Activated naive CD8-positive, alpha-beta T cell treated with anti-CD3 and anti-CD28 coated beads for 36 hours (primary cell): Measurements from ENCODE around the gene AK5. TPM values are rescaled to one million over a fixed set of nuclear protein-coding genes. Genes with fewer than 3 reads are reported as not detected.

Experiments
- DNase-seq: peaks from one replicate; pipeline ENCODE4 v3.0.0; 2021
- H3K27ac Mint-ChIP-seq: one replicate; pipeline ENCODE4 v1.8.0; 2022; ENCODE audit warnings: mild to moderate bottlenecking, moderate library complexity, mixed read lengths
- H3K27me3 Mint-ChIP-seq: one replicate; pipeline ENCODE4 v1.8.0; 2022; ENCODE audit warnings: mild to moderate bottlenecking, mixed read lengths
- H3K36me3 Mint-ChIP-seq: one replicate; pipeline ENCODE4 v1.8.0; 2021; ENCODE audit warnings: mild to moderate bottlenecking, mixed read lengths
- H3K4me1 Mint-ChIP-seq: one replicate; pipeline ENCODE4 v1.8.0; 2021; ENCODE audit warnings: mixed read lengths
- H3K4me3 Mint-ChIP-seq: one replicate; pipeline ENCODE4 v1.8.0; 2022; ENCODE audit warnings: mild to moderate bottlenecking, moderate library complexity, mixed read lengths
- H3K9me3 Mint-ChIP-seq: one replicate; pipeline ENCODE4 v1.8.0; 2022; ENCODE audit warnings: mixed read lengths
- total RNA-seq, 2 experiments: library from RNA; stranded (reverse); gene quantifications; one replicate each; pipeline ENCODE4 v1.2.3, GENCODE V29; 2021

Gene AK5
- total RNA-seq, 2 experiments from 2014 or later = 4.3 to 6.6 TPM

DNA sequence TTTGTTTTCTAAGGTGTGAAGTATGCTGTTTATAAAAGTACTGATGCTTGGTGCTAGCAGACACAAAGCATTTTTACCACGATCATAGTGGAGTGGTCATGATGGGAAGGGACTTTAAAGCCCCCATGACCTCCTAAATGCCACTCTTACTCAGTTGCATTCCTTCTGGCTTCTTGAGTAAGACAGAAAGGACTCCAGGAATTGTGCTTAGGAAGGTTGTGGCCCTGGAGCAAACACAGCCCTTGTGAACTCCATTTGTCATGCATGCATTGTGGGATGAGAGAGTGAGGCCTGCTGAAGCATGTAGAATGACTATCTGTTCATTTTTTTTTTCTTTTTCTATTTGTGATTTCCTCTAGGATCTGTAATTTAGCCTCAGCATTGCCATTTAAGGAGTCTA is 34.2 kb downstream of the AK5 start:
- peaks cover 7% of the 10 kb centered on the region for H3K9me3 Mint-ChIP-seq
- peaks cover 13% of the 10 kb centered on the region for H3K36me3 Mint-ChIP-seq
- no peaks in the 10 kb centered on the region for H3K27me3 Mint-ChIP-seq
- no peak overlapping the region for H3K4me3 Mint-ChIP-seq
- H3K27ac Mint-ChIP-seq = no peak overlapping the region
- peaks cover 28% of the 10 kb centered on the region for H3K4me1 Mint-ChIP-seq
- DNase-seq = no peak

DNA sequence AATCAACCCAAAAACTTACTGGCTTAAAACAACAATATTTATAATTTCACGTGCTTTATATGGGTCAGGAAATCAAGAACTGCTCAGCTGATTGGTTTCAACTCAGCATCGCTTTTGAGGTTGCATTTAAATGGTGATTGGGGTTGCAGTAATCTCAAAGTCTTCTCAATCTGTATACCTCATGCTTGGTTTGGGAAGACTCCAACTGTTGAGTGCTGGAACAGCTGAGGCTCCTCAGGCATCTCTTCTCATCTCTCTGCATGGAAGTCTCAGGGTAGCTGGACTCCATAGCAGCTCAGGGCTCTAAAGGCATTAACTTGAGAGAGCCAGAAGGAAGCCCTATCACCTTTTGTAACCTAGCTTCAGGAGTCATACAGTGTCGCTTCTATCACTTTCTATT is 35.1 kb downstream of the AK5 start:
- Mint-ChIP-seq H3K27me3 (no peaks in the 10 kb centered on the region), H3K9me3 (peaks cover 3% of the 10 kb centered on the region), H3K4me1 (peaks cover 24% of the 10 kb centered on the region)

DNA sequence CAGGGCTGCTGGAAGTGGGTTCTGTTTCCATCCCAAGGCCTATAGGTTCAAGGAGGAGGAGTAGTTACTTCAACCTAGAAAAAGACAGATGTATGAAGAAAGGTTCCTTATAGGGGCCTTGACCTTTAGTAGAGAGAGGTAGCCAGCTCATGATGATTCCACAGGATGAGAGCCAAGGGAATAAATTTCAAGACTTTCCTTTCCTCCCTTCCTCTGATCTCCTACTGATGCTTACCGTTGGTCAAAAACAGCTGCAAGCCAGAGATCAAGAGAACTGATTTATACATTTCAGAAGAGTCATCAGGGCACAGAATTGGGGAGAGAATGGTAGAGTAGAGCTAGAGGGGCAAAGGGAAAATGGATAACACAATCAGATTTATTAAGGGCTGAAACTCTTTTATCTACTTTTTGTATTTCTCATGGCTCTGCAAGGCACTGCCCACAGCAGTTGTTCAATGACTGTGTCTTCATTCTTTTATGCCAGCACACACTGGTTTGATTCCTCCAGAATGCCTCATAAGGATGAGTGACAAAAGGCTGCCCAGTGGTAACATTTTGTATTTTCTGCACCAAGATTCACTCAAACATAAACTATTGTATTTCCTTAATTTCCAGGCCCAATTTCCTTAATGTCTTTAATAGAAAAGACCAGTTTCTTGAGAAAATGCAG is 37.4 kb downstream of the AK5 start:
- Mint-ChIP-seq H3K27me3 (no peaks in the 10 kb centered on the region), H3K4me1 (peaks cover 13% of the 10 kb centered on the region), H3K27ac (no peak overlapping the region), H3K4me3 (no peak overlapping the region), H3K36me3 (peaks cover 6% of the 10 kb centered on the region), H3K9me3 (peaks cover 3% of the 10 kb centered on the region)
- DNase-seq = no peak

More for the DNA sequence above, 35.1 kb downstream of the AK5 start:
- Mint-ChIP-seq H3K4me3 (no peak overlapping the region), H3K36me3 (peaks cover 12% of the 10 kb centered on the region), H3K27ac (no peak overlapping the region)
- no peak for DNase-seq

DNA sequence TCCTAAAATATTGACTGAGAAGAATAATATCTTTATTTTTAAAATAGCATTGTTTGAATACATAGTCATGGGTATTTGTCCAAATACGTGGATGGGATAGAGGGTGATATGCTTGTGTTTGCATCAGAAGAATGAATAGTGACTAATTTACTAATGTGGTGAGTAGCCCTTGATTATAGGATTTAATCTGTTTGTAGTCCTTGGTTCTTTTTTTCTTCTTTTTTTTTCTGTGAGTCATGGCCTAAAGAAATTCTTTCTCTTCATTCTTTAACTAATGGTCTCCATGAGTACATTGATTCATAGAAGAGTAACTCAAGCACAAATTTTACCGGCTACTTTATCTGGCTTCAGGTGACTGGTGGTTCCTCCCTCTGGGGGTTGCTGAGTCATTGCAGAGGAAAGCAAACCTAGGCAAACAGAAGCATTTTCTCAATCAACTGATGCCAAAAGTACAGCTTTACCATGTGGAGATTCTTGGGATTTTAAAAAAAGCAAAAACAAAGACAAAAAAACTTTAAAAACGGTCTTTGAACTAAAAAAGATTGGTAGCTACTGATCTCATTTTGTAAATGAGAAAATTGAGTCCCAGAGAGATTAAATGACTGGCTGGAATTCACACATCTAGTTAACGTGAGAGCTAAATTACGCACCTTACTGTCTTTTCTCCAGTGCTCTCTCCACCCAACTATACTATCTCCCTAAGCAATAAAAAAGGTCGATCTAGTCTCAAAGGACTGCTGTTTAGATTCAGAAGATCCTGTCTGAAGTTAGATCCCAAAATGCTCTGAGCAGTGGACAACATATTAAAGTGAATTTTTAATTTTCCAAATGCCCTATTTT is 40.5 kb downstream of the AK5 start:
- Mint-ChIP-seq H3K4me3 (no peak overlapping the region), H3K9me3 (peaks cover 6% of the 10 kb centered on the region), H3K4me1 (peaks cover 13% of the 10 kb centered on the region), H3K27me3 (no peaks in the 10 kb centered on the region), H3K27ac (no peak overlapping the region), H3K36me3 (peaks cover 5% of the 10 kb centered on the region)
- no peak for DNase-seq

DNA sequence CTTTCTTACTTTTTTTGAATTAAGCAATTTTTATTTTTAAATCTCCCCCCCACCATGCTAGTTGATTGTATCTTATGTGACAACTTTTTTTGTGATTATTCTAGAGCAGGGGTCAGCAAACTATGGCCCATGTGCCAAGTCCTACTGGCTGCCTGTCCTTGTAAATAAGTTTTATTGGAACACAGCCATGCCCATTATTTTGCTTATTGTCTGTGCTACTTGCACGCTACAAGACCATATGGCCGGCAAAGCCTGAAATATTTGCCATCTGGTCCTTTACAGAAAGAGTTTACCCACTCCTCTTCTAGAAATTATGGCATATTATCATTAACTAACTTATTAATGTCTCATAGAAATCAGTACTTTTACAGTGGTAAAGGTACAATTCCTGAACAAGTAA is 51.7 kb downstream of the AK5 start:
- no peak for DNase-seq
- H3K27ac Mint-ChIP-seq = no peak overlapping the region
- no peak overlapping the region for H3K4me3 Mint-ChIP-seq
- no peaks in the 10 kb centered on the region for H3K27me3 Mint-ChIP-seq
- peaks cover 14% of the 10 kb centered on the region for H3K4me1 Mint-ChIP-seq
- peaks cover 12% of the 10 kb centered on the region for H3K9me3 Mint-ChIP-seq
- peaks cover 24% of the 10 kb centered on the region for H3K36me3 Mint-ChIP-seq

DNA sequence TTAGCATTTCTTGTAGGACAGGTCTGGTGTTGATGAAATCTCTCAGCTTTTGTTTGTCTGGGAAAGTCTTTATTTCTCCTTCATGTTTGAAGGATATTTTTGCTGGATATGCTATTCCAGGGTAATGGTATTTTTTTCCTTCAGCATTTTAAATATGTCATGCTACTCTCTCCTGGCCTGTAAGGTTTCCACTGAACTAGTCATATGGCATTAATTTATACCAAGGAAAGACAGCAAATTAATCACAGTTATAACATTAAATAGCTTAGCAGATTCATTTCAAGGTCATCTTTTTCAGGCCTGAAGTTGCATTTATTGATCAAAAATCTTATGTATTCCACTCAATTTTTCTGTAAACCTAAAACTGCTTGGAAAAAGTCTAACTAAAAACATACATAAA is 54.9 kb downstream of the AK5 start:
- no peak overlapping the region for H3K4me3 Mint-ChIP-seq
- peaks cover 5% of the 10 kb centered on the region for H3K4me1 Mint-ChIP-seq
- H3K27me3 Mint-ChIP-seq = no peaks in the 10 kb centered on the region
- no peak for DNase-seq
- H3K36me3 Mint-ChIP-seq = peaks cover 36% of the 10 kb centered on the region
- H3K27ac Mint-ChIP-seq = no peak overlapping the region
- peaks cover 12% of the 10 kb centered on the region for H3K9me3 Mint-ChIP-seq

DNA sequence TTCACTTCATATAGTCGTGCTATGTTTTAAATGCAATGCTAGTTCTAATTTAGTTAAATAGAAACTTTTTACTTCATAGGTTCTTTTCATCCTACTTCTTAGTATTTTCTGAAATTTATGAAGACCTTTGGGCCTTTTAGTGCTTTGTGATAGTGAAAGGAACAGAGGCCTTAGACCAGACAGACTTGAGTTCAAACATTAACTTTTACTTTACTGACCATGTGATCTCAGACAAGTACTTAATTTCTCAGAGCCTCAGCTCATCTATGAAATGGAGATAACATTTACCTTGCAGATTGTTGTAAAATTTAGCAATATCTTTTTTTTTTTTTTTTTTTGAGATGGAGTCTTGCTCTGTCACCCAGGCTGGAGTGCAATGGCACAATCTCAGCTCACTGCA is 57.5 kb downstream of the AK5 start:
- Mint-ChIP-seq H3K27ac (no peak overlapping the region), H3K27me3 (no peaks in the 10 kb centered on the region), H3K4me1 (peaks cover 7% of the 10 kb centered on the region), H3K4me3 (no peak overlapping the region), H3K36me3 (peaks cover 36% of the 10 kb centered on the region), H3K9me3 (peaks cover 8% of the 10 kb centered on the region)
- DNase-seq = no peak

DNA sequence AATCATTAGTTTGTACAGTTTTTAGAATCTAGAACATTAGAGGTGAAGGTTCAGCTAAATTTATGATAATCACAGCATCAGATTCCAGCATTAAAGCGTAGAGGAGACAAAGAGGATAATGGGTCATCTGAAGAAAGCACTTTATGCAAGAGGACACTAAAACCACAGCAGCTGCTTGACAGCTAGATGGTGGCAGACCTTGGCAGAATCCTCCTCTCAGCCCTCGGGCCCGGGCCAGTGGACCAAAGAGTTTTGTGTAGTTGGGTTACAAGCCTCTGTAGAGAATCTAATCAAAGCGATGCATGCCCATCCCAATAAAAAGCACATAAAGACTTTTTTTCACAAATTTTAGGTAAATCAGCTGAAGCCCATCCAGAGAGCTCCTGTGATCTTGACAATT is 59.4 kb downstream of the AK5 start:
- no peaks in the 10 kb centered on the region for H3K9me3 Mint-ChIP-seq
- no peak for DNase-seq
- H3K27ac Mint-ChIP-seq = no peak overlapping the region
- H3K4me1 Mint-ChIP-seq = peaks cover 7% of the 10 kb centered on the region
- H3K27me3 Mint-ChIP-seq = no peaks in the 10 kb centered on the region
- peaks cover 23% of the 10 kb centered on the region for H3K36me3 Mint-ChIP-seq
- no peak overlapping the region for H3K4me3 Mint-ChIP-seq

DNA sequence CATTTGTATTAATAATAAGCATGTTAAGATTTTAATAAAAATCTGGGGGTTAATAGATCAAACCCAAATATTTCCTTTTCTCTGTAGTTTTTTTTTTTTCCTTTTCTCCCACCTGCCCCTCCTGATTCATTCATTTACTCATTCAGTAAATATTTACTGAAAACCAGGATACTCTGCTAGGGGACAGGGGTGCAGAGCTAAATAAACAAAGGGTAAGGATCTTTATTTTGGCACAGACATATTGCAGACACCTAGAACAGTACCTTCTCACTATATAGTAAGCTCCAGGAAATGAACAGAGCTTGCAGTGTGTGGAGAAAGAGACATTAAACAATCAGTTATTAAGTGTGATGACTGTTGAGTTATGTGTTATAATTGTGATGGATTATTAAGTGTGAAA is 60.9 kb downstream of the AK5 start:
- DNase-seq = no peak

DNA sequence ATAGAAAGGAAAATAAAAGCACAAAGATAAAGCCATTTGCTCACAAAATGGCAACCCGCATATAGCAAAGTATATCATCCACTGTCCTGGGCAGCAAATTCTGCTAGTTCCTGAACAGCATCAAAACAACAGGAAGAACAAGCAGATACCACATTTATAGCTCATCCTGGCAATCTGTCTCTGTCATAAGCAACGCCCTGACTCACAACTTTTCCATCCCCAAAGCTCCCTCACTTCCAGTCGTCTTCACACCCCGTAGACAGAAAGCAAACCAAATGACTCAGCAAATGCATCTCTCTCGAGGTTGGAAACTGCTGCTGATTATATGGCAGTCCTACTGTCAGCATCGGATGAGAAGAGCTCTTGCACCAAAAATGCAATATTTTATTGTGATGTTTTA is 65.8 kb downstream of the AK5 start:
- Mint-ChIP-seq H3K9me3 (peaks cover 4% of the 10 kb centered on the region), H3K27ac (peak overlapping the region; percentile 46), H3K4me3 (no peak overlapping the region), H3K27me3 (no peaks in the 10 kb centered on the region), H3K4me1 (peaks cover 18% of the 10 kb centered on the region), H3K36me3 (peaks cover 19% of the 10 kb centered on the region)
- peak; percentile 42 for DNase-seq

More for the DNA sequence above, 60.9 kb downstream of the AK5 start:
- H3K27me3 Mint-ChIP-seq = no peaks in the 10 kb centered on the region
- no peaks in the 10 kb centered on the region for H3K9me3 Mint-ChIP-seq
- no peak overlapping the region for H3K4me3 Mint-ChIP-seq
- peaks cover 15% of the 10 kb centered on the region for H3K4me1 Mint-ChIP-seq
- peaks cover 21% of the 10 kb centered on the region for H3K36me3 Mint-ChIP-seq
- no peak overlapping the region for H3K27ac Mint-ChIP-seq

DNA sequence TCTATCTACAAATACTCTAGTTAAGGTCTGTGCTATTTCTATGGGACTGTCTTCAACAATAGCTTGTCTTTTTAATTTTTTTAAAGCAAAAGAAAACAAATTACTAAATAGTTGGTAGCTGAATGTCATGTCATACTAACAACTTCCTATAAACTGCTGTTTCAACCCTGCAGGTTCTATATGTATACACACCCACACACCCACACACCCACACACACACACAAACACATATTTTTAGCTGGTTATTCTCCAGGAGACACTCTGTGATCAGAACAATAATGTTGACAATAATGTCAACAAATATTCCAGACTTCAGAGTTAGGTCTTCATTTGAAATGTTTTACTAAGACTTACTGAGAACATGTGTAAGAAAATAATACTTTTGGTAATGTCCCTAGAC is 66.7 kb downstream of the AK5 start:
- H3K36me3 Mint-ChIP-seq = peaks cover 19% of the 10 kb centered on the region

DNA sequence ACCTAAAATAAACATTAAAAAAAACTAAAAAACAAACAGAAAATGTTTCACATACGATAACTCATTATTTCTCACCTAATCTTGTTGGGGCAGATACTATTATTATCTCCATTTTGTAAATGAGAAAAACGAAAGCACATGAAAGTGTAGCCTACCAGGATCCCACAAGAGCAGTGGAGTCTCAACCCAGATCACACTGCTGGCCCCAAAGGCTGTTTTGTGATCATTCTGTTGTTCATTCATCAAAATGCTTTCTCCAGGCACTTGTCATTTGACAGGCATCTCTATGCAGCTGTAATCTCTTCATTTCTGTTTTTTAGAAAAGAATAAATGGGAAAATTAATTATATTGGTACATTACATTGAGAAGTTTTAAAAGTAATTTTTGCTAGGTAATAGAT is 67.5 kb downstream of the AK5 start:
- H3K4me1 Mint-ChIP-seq = peaks cover 26% of the 10 kb centered on the region
- no peak for DNase-seq
- peaks cover 16% of the 10 kb centered on the region for H3K36me3 Mint-ChIP-seq
- no peaks in the 10 kb centered on the region for H3K27me3 Mint-ChIP-seq
- H3K27ac Mint-ChIP-seq = no peak overlapping the region
- H3K9me3 Mint-ChIP-seq = peaks cover 4% of the 10 kb centered on the region
- H3K4me3 Mint-ChIP-seq = no peak overlapping the region

More for the DNA sequence above, 66.7 kb downstream of the AK5 start:
- Mint-ChIP-seq H3K4me3 (no peak overlapping the region), H3K4me1 (peaks cover 20% of the 10 kb centered on the region), H3K27ac (no peak overlapping the region), H3K9me3 (peaks cover 4% of the 10 kb centered on the region), H3K27me3 (no peaks in the 10 kb centered on the region)
- DNase-seq = no peak

DNA sequence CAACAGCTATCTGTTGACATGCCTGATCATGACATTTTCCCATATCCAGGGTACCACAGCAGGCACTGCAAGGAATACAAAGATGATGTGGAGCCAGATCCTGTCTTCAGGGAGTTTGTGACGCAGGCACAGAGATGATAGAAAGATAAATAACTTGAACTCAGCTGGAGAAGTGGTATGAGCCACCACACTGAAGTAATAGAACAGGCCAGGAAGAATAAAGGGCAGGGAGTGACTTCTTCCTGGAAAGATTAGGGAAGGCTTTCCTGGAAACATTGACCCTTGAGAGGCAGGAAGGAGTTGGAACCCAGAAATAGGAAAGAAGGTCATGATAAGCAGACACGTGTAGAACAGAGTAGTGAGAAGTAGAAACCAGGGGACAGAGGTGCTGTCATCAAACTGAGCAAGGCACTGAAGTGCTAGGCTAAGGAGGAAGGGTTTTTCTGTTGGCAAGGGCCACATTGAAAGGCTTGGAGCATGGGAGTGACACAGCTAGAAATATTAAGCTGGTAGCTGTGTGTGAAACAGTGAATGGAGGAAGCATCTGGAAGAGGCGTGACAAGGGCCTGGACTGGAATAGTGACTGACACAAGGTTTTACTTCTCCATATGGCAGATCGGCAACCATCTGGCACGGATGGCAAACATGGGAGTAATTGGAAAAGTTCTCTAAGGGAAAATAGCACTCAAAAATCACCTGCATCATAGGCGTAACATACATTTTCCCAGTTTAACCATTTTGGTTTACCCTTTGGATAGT is 68.4 kb downstream of the AK5 start:
- H3K4me1 Mint-ChIP-seq = peaks cover 29% of the 10 kb centered on the region
- H3K27ac Mint-ChIP-seq = no peak overlapping the region
- peaks cover 4% of the 10 kb centered on the region for H3K9me3 Mint-ChIP-seq
- H3K4me3 Mint-ChIP-seq = no peak overlapping the region
- no peaks in the 10 kb centered on the region for H3K27me3 Mint-ChIP-seq
- H3K36me3 Mint-ChIP-seq = peaks cover 16% of the 10 kb centered on the region
- DNase-seq = no peak

DNA sequence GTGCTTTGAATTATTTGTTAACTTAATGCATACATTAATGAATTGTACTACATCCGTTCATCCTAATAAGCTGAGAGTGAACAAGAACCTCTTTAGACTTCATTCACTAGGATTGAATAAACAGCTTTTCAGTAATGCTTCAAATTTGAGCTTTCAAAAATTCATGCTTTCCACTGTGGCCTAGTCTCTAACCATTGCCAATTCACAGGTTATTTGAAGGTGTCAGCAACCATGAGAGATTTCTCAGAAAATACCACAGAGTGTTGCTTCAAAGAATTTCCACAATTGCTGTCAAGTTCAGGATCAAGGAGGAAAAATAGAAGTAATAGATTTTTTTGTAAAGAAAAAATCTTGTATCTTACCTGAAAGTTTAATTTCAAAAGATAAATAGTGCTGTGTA is 72.7 kb downstream of the AK5 start:
- peaks cover 20% of the 10 kb centered on the region for H3K36me3 Mint-ChIP-seq
- H3K4me1 Mint-ChIP-seq = peaks cover 20% of the 10 kb centered on the region
- H3K27me3 Mint-ChIP-seq = no peaks in the 10 kb centered on the region
- no peak overlapping the region for H3K27ac Mint-ChIP-seq
- no peak for DNase-seq
- H3K4me3 Mint-ChIP-seq = no peak overlapping the region
- peaks cover 4% of the 10 kb centered on the region for H3K9me3 Mint-ChIP-seq

DNA sequence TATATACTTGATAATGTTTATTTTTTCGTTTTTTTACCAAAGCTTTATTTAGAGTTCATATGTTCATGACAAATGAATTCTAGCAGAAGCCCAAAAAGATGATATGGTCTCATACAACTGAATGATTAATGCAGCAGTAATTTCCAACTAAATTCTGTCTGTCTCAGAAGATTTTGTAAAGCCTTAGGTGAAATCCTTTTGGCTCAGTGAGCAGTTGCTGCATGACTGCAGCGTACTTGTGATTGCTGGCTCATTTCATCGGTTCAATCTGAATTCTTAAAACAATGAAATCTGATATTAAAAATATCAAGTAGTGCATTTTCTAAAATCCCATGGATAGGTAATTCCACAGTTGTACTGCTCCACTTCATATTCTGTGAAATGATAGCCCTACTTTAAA is 73.2 kb downstream of the AK5 start:
- DNase-seq = no peak
- H3K4me3 Mint-ChIP-seq = no peak overlapping the region
- H3K27me3 Mint-ChIP-seq = no peaks in the 10 kb centered on the region
- peaks cover 4% of the 10 kb centered on the region for H3K9me3 Mint-ChIP-seq
- H3K4me1 Mint-ChIP-seq = peaks cover 20% of the 10 kb centered on the region
- peaks cover 16% of the 10 kb centered on the region for H3K36me3 Mint-ChIP-seq
- no peak overlapping the region for H3K27ac Mint-ChIP-seq
